GM19025 (cell line): ENCODE measurements around the gene PCDH9.

ENCODE experiments used
- ATAC-seq: cut with Tn5 transposase; IDR thresholded peaks from one replicate; pipeline ENCODE4 v1.9.1; 2021; ENCODE audit warnings: mild to moderate bottlenecking, low read depth, moderate library complexity; ENCODE audit not compliant: unreplicated experiment

PCDH9 gene

DNA sequence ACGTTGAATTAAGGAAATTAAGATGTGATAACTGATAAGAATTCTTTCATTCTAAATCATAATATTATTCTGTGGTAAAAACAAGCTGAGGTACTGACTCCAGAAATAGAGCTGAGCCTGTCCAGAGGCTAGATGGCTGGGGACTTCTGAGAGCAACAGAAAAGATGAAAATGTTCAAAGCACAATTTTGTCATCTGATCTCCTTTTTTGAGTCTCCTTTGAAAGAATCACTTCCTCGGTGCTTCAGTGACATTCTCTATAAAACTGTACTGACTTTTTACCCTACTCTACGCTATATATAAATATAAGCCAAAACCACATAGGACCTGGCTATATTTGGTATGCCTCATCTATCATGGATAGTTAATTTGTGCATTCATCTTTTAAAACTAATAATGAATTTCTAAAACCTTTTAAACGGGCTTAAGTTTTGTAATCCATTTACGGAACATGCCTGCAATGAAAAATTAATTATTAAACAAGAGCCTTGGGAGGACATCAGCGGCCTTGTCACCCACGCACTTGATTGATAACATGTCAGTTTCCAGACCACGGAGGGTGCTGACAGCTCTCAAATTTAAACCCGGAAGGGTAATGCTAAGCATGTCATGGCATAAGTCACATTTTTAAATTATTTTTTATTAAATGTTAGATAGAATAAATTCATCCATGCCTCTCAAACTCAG, 235.5 kb downstream of the PCDH9 start:
- ATAC-seq, result peak; percentile 48

GRCh38 chr13:66994097-66994496, 236.0 kb downstream of the PCDH9 start:
- ATAC-seq, result peak; percentile 18

GRCh38 chr13:66992719-66993118, 237.4 kb downstream of the PCDH9 start:
- ATAC-seq, result no peak

DNA sequence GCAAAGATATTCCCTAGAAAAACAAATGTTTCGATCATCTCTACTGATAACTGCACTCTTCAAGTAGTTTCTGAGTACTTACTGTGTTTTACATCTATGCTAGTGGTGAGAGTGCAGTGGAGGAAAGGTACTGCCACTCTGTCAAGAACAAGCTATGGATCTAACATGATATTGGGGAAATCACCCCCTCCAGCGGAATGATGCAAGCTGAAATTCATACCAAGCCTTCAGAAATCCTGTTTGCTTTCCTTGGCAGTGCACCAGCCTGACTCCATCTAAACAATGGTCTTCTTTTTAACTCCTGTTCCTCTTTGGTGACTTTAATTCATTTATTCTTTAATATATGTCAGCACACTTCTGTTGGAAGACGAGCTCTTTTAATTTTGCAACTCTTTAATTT, 238.0 kb downstream of the PCDH9 start:
- ATAC-seq, result no peak

DNA sequence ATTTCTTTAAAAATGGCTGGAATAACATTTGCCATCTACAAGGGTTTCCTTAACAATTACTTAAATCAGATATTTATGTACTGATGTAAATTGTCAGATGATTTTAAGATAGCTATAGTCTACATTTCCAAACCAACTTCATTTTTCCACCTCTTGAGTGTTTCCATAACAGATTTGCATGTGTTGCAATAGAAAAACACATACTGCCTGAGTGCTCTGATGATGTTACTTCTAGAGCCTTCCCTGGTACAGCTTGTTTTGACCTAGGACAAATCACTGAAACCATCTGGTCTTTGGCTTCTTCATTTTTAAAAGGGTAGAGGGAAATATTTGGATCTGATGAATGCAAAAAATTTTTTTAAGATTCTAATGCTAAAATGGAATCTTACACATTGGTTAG, 245.9 kb downstream of the PCDH9 start:
- no peak for ATAC-seq

DNA sequence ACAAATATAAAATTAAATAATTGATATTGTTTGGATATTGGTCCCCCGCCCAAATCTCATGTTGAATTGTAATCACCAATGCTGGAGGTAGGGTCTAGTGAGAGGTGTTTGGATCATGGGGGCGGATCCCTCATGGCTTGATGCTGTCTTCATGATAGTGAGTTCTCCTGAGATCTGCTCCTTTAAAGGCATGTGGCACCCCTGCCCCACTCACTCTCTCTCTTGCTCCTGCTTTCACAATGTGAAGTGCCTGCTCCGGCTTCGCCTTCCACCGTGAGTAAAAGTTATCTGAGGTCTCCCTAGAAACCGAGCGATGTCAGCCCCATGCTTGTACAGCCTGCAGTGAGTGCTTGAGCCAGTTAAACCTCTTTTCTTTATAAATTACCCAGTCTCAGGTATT, 248.2 kb downstream of the PCDH9 start:
- no peak for ATAC-seq

DNA sequence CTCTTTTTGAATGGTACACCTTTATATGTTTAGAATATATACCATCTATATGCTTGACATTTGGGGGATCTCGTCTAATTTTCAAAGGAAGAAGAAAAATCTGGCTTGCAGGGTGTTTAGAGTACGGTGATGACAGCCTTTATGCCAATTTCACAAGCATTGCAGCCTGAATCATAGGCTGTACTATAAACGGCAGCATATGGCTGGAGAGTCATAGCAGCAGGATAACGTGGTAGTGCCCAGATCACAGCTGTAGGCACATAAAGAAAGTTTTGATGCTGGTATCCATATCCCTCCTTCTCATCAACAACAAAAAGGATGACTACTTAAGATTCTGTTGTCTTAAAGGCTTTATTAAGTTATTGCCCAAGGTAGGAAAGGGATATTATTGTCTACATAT, 253.0 kb downstream of the PCDH9 start:
- no peak for ATAC-seq

- no peak for ATAC-seq
Measured at GRCh38 chr13:66974889-66975288, 255.2 kb downstream of the PCDH9 start.

GRCh38 chr13:66974174-66974573, 256.0 kb downstream of the PCDH9 start:
- ATAC-seq, result no peak

GRCh38 chr13:66972659-66973058, 257.5 kb downstream of the PCDH9 start:
- no peak for ATAC-seq

DNA sequence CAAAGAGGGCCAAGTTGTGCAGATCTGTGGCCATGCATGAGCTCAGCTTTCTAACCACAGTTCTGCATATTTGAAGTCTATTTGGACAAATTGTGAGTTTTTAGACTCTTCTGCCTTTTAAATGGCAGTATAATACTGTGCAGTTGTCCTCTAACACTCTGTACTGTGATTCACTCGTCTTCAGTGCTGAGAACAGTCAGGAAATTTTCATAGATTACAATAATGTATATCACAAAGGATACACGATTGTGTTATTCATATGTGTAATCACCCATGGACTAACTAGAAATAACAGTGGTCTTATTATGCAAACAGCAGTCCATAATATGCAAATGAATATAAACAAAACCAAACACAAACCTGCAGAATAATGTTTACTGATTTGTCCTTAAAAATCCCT, 259.1 kb downstream of the PCDH9 start:
- ATAC-seq, result no peak

- no peak for ATAC-seq
Measured at GRCh38 chr13:66969291-66969690, 260.8 kb downstream of the PCDH9 start.

- ATAC-seq, result no peak
Measured at GRCh38 chr13:66967811-66968597, 262.1 kb downstream of the PCDH9 start.

DNA sequence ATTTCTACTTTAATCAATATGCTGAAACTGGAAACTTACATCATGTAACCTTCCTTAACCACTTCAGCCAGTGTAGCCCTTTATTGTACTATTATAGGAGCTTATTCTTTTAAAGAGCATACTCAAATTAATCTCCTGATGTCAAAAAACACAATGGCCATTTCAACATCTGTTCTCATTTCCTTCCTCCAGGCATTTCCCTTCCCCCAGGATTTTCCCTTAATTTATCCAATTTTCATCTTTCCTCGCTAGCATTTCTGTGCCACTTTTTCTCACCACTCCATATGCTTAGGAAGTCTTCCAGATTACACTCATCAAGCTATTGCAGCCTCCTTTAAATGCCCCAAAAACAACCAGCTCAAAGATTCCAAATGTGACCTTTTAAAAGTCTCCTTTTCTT, 265.0 kb downstream of the PCDH9 start:
- no peak for ATAC-seq

DNA sequence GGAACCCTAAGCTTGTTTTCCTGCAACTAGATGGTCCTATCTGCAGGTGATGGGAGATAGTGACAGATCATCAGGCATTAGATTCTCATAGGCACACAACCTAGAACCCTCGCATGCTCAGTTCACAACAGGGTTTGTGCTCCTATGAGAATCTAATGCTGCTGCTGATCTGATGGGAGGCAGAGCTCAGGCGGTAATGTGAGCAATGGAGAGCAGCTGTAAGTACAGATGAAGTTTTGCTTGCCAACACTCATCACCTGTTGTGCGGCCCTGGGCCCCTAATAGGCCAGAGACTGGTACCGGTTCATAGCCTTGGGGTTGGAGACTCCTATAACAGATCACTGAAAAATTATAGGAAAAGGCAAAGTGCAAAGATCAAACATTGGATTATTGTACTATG, 267.2 kb downstream of the PCDH9 start:
- no peak for ATAC-seq

DNA sequence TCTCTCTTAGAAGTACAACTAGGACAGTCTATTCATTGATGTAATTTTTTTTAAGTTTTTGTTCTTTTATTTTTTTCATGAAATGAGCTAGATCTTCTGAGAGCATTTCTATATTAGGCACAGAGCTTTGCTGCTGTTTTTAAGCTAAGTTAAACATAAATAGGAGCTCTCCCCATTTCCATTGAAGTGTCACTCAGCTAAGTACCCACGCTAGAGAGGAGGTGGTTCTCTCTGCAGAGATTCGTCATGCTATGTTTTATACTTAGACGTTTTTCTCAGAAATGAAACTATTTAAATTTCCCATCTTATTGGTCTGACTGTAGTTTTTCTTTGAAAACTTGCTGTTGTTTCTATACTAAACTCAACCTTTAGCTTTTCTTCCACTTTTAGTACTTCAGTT, 271.5 kb downstream of the PCDH9 start:
- no peak for ATAC-seq

GRCh38 chr13:66952507-66952906, 277.6 kb downstream of the PCDH9 start:
- no peak for ATAC-seq

DNA sequence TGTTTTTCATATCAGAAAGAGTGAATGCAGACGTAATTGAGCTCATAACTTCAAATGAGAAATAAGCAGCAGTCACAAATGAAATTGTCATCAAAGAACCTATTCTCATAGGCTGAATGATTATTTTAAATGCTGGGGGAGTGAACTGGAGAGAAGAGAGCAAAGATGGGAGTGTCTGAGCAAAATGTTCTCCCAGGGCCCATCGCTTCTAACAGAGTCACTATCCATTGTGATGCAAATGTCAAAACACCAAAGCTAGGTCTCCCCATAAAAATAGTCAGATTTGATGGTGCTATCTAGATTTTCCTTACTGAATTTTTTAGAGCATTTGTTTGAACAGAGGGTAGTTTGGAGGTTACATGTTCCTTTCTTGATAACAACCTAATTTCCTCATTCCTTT, 278.7 kb downstream of the PCDH9 start:
- no peak for ATAC-seq

DNA sequence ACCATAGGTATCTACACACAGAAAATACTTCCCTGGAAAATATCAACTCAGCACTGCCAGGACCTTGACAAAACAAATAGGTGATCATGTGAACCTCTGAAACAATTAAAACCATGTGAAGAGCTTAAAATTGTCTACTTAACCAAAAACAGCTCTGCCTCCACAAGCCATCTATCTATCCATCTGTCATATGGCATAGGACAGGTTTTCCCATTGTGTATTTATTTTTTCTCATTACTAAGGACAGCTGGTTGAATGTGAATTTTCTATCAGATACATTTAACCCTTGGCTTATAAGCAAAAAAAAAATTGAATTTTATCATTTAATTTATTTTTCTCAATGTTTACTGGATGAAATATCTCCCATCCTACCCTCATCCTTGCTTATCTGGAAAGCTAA, 279.5 kb downstream of the PCDH9 start:
- ATAC-seq, result no peak

GRCh38 chr13:66948910-66949309, 281.2 kb downstream of the PCDH9 start:
- no peak for ATAC-seq

GRCh38 chr13:66943530-66943929, 286.6 kb downstream of the PCDH9 start:
- no peak for ATAC-seq

DNA sequence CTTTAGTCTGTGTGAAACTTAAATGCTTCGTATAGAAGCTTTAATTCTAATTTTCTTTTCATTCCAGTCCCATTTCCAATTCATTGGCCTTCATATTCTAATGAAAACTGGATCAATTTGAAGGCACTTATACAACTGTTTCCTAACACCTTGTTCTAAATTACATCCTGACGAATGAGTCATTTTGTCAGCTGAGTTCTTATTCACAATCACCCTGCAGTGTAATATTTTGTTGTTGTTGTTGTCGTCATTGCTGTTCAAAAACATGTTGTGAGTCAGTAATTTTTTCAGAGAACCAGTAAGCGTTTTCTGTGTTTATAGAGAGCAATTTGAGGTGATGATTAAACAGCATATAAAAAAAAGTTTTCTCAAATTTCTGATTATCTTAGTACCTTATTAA, 290.0 kb downstream of the PCDH9 start:
- no peak for ATAC-seq
